ENCODE results near the gene PLCL2.

Gene PLCL2

DNA sequence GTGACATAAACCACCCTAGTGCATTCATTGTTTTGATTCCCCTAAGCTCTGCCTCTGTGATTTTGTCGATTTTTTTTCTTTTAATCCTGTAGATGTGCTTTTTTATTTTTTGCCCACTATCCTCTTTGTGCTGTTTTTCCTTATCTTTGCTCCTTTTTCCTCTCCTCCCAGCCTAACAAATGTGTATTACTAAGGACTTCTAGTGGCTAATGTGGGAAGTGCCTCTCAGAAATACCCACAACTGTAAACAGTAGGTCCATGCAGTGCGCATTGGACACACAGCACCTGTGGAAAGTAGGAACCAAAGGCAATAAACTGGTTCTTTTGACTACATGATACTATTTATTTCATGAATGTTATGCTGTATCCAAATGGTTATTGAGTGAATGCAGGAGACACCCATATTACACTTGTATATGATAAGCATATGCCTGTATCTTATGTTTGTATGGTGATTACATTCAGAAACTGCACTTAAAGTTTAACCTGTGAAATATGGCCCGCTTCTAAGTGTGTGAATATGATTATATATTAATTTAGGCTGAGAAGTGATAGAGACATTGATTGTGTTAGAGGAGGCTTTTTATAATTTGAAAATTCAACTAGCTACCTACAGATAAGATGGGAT is 147.8 kb downstream of the PLCL2 start:
- no peak overlapping the region for H3K4me3 ChIP-seq (ENCODE audit: low read depth, low read length)
- no peaks in the 10 kb centered on the region for H3K79me2 ChIP-seq (ENCODE audit: control insufficient read depth, insufficient read depth, low read length, unreplicated experiment)
- H3K27ac ChIP-seq (ENCODE audit: low read depth, low read length), result no peak overlapping the region
- no peak overlapping the region for H2AFZ ChIP-seq (ENCODE audit: low read length, unreplicated experiment)
- no peaks in the 10 kb centered on the region for H3K27me3 ChIP-seq (ENCODE audit: insufficient read depth, low read length)
- no peaks in the 10 kb centered on the region for H3K36me3 ChIP-seq (ENCODE audit: insufficient read depth, low read length)
- H3K4me1 ChIP-seq (ENCODE audit: control insufficient read depth, insufficient read depth, low read length, unreplicated experiment), result peaks cover 7% of the 10 kb centered on the region

DNA sequence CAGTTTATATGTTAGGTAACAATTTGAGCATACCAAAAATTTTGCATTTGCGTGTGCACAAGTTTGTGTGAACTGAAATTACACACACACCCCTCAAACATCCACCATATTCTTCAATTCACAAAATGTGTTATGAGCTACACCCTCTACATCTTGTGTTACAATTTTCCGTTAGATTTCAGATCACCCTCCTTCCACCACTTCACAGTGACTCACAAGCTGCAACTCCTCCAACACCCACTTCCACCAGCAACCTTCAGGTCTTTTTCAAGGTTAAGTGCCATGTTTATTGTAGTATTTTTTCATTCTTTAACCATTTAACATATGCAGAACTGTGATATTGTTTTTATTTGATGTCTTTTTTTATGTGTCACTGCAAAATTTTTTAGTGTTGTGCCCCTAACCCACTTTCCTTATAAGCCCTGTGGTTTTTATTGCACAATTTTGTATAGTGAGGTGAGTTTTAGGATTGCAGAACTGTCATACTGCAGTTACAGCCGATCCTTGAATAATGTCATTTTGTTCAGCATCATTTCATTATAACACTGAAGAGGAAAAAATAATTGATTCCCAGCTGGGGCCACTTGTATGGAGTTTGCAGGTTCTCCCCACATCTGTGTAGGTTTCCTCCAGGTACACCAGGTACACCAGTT is 148.9 kb downstream of the PLCL2 start:
- Histone ChIP-seq H3K36me3 (ENCODE audit: insufficient read depth, low read length) (no peaks in the 10 kb centered on the region), H3K4me1 (ENCODE audit: control insufficient read depth, insufficient read depth, low read length, unreplicated experiment) (peaks cover 8% of the 10 kb centered on the region), H3K27me3 (ENCODE audit: insufficient read depth, low read length) (no peaks in the 10 kb centered on the region), H3K4me3 (ENCODE audit: low read depth, low read length) (no peak overlapping the region), H3K79me2 (ENCODE audit: control insufficient read depth, insufficient read depth, low read length, unreplicated experiment) (no peaks in the 10 kb centered on the region), H2AFZ (ENCODE audit: low read length, unreplicated experiment) (no peak overlapping the region), H3K27ac (ENCODE audit: low read depth, low read length) (no peak overlapping the region)

DNA sequence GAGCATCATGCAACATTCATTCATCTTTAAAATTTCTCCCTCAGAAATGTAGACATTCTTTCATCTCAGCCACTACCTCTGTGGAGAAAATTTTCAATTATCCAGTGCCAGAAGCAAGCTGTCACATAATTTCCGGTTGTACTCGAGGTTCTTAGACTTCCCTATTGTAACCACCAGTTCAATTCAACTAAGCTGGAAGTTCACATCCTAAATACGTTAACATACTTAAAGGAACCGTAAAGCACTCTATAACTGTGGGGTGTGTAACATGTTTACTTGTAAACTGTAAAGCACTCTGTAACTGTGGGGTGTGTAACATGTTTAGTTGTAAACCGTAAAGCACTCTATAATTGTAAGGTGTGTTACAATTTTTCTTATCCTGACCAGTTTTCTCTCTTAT is 150.3 kb downstream of the PLCL2 start:
- H3K36me3 ChIP-seq (ENCODE audit: insufficient read depth, low read length), result no peaks in the 10 kb centered on the region
- H3K79me2 ChIP-seq (ENCODE audit: control insufficient read depth, insufficient read depth, low read length, unreplicated experiment), result no peaks in the 10 kb centered on the region
- peaks cover 21% of the 10 kb centered on the region for H3K4me1 ChIP-seq (ENCODE audit: control insufficient read depth, insufficient read depth, low read length, unreplicated experiment)
- H3K4me3 ChIP-seq (ENCODE audit: low read depth, low read length), result no peak overlapping the region
- H2AFZ ChIP-seq (ENCODE audit: low read length, unreplicated experiment), result no peak overlapping the region
- no peak overlapping the region for H3K27ac ChIP-seq (ENCODE audit: low read depth, low read length)
- H3K27me3 ChIP-seq (ENCODE audit: insufficient read depth, low read length), result no peaks in the 10 kb centered on the region

DNA sequence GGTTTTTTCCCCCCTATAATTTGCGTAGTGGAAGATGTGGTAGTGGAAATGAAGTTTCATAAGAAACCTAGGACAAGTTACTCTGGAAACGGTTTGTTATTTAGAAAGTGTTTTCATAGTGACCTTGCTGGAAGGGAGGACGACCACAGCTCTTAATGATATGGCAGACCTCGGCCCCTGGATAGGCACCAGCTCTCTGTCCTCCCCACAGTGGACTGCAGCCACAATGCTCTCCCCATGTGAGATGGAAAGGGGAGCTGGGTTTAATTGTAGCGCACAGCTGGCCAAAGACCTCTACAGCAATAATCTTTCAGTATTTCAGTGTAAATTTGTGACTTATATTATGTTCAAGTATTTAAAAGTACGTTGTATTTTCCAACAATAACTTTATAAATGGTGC is 151.2 kb downstream of the PLCL2 start:
- Histone ChIP-seq H3K27me3 (ENCODE audit: insufficient read depth, low read length) (no peaks in the 10 kb centered on the region), H3K36me3 (ENCODE audit: insufficient read depth, low read length) (no peaks in the 10 kb centered on the region), H3K4me1 (ENCODE audit: control insufficient read depth, insufficient read depth, low read length, unreplicated experiment) (peaks cover 30% of the 10 kb centered on the region), H3K27ac (ENCODE audit: low read depth, low read length) (no peak overlapping the region), H3K79me2 (ENCODE audit: control insufficient read depth, insufficient read depth, low read length, unreplicated experiment) (no peaks in the 10 kb centered on the region), H3K4me3 (ENCODE audit: low read depth, low read length) (no peak overlapping the region), H2AFZ (ENCODE audit: low read length, unreplicated experiment) (no peak overlapping the region)

DNA sequence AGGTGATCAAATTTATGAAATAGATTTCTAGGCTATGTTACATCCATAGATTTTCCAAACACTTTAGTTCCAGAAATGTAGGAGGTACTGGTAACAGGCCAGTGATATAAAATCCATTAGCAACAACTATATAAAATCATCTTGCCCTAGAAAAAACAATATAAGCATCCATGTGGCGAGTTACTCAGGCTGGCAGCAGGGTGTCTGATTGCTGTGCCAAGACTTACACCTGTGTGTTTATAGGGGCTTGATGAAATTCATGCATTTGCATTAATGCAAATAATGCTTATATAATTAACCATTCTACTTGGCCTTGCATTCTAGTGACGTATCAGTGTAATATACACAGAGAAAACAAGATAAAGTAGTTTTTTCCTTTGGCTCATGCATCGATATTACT is 153.4 kb downstream of the PLCL2 start:
- no peak overlapping the region for H3K27ac ChIP-seq (ENCODE audit: low read depth, low read length)
- peaks cover 36% of the 10 kb centered on the region for H3K4me1 ChIP-seq (ENCODE audit: control insufficient read depth, insufficient read depth, low read length, unreplicated experiment)

DNA sequence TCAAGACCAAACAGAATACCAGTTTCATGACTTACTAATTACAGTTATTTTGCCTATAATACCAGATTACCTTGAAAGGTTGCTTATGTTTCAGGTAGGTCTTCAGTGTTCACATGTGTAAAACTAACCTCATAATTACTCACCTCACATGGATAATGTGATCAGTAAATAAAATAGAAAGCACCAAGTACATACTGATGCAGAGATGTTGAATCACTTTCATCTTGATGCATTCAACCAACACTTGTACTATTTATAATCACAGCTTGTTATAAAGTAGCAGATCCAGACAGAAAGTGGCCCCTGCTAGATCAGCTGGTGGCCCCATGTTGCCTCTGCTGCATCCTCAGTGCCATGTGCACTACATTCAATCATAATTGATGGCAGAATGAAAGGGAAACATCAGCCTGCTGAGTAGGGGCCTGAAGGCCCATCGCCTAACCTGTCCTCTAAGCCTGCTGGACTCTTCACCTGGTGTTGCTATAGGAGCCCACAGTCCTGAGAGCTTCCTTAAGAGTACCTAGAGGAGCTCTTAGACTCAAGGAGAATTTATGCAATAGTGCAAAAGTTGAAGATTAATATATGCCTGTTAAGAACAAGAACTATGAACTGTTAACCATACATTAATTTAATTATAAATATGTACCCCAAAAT is 154.3 kb downstream of the PLCL2 start:
- H3K4me1 ChIP-seq (ENCODE audit: control insufficient read depth, insufficient read depth, low read length, unreplicated experiment), result peaks cover 29% of the 10 kb centered on the region
- H2AFZ ChIP-seq (ENCODE audit: low read length, unreplicated experiment), result no peak overlapping the region
- no peaks in the 10 kb centered on the region for H3K36me3 ChIP-seq (ENCODE audit: insufficient read depth, low read length)
- H3K79me2 ChIP-seq (ENCODE audit: control insufficient read depth, insufficient read depth, low read length, unreplicated experiment), result no peaks in the 10 kb centered on the region
- no peaks in the 10 kb centered on the region for H3K27me3 ChIP-seq (ENCODE audit: insufficient read depth, low read length)
- no peak overlapping the region for H3K4me3 ChIP-seq (ENCODE audit: low read depth, low read length)
- H3K27ac ChIP-seq (ENCODE audit: low read depth, low read length), result peak overlapping the region; percentile 65

More for the DNA sequence above, 153.4 kb downstream of the PLCL2 start:
- H2AFZ ChIP-seq (ENCODE audit: low read length, unreplicated experiment), result no peak overlapping the region
- H3K36me3 ChIP-seq (ENCODE audit: insufficient read depth, low read length), result no peaks in the 10 kb centered on the region
- no peaks in the 10 kb centered on the region for H3K79me2 ChIP-seq (ENCODE audit: control insufficient read depth, insufficient read depth, low read length, unreplicated experiment)
- H3K4me3 ChIP-seq (ENCODE audit: low read depth, low read length), result no peak overlapping the region
- no peaks in the 10 kb centered on the region for H3K27me3 ChIP-seq (ENCODE audit: insufficient read depth, low read length)

DNA sequence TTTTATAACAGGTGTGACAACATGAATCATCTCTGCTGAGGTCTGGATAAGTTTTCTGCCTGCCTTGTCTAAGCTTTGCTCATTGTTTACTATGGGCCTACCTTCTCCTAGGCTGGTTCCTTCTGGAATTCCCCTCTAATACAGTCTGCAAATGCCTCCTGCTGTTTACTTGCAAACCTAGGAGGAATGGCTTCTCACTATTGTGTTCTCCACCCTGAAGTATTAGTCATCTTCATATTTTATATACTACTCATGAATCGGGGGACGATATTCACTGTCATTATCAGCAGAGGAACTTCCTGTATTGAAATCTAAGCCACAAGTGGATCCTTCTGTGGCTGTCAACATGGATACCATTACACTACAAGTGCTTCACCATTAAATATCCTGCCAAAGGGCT is 154.8 kb downstream of the PLCL2 start:
- H3K27me3 ChIP-seq (ENCODE audit: insufficient read depth, low read length), result no peaks in the 10 kb centered on the region
- no peaks in the 10 kb centered on the region for H3K79me2 ChIP-seq (ENCODE audit: control insufficient read depth, insufficient read depth, low read length, unreplicated experiment)
- H3K27ac ChIP-seq (ENCODE audit: low read depth, low read length), result peak overlapping the region; percentile 75
- peaks cover 29% of the 10 kb centered on the region for H3K4me1 ChIP-seq (ENCODE audit: control insufficient read depth, insufficient read depth, low read length, unreplicated experiment)
- H3K4me3 ChIP-seq (ENCODE audit: low read depth, low read length), result no peak overlapping the region
- no peaks in the 10 kb centered on the region for H3K36me3 ChIP-seq (ENCODE audit: insufficient read depth, low read length)
- H2AFZ ChIP-seq (ENCODE audit: low read length, unreplicated experiment), result no peak overlapping the region

DNA sequence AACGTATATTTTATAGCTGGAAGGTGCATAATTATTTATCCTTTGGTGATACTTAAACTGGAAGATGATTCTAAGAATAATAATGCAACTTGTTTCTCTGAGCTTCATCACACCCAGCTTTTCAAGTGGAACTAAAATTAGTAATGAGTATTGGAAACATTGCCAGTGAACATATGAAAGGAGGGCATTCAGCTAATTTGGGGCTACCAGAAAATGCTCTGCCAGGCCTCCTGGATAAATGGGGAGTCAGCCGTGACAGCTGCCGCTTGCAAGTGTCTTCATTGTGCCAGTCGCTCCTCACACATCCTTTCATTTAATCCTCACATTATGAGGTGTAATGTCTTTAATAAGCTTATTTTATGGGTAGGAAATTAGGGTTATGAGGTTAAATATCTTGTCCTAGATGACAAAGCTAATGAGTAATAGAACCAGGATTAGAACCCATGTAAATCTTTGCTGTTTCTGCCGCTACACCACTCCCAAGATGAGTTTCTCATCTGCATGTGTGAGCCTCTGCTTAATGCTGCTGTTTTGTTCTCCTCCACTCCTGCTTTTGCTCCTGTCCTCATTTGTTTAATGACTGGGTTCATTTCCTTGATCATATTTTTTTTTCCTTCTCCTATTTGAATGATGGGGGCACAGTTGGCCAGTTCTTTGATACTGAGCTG is 155.7 kb downstream of the PLCL2 start:
- Histone ChIP-seq H3K4me3 (ENCODE audit: low read depth, low read length) (no peak overlapping the region), H3K79me2 (ENCODE audit: control insufficient read depth, insufficient read depth, low read length, unreplicated experiment) (no peaks in the 10 kb centered on the region), H3K36me3 (ENCODE audit: insufficient read depth, low read length) (no peaks in the 10 kb centered on the region), H3K27me3 (ENCODE audit: insufficient read depth, low read length) (no peaks in the 10 kb centered on the region), H2AFZ (ENCODE audit: low read length, unreplicated experiment) (peak overlapping the region; percentile 57), H3K4me1 (ENCODE audit: control insufficient read depth, insufficient read depth, low read length, unreplicated experiment) (peaks cover 29% of the 10 kb centered on the region), H3K27ac (ENCODE audit: low read depth, low read length) (peak overlapping the region; percentile 75)

DNA sequence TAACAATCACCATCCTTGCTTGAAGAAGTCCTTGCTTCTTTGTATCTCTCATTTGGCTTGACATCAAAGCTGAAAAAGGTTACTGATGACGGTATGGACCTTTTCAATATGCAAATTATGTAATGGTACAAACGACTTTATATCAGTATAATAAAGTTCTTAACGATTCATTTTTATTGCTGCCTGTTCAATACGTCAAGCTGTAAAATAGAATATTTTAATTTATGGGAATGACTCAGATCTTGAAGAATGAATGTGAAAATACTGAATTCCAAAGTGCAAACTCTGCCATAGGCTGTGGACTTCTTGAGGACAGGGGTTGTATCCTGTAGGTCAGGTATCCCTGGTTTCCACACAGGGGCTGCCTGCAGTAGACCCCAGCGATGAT is 156.2 kb downstream of the PLCL2 start:
- H3K79me2 ChIP-seq (ENCODE audit: control insufficient read depth, insufficient read depth, low read length, unreplicated experiment), result no peaks in the 10 kb centered on the region
- peak overlapping the region; percentile 57 for H2AFZ ChIP-seq (ENCODE audit: low read length, unreplicated experiment)
- H3K27ac ChIP-seq (ENCODE audit: low read depth, low read length), result peak overlapping the region; percentile 75; the same call in 1 of the 2 replicates
- H3K4me3 ChIP-seq (ENCODE audit: low read depth, low read length), result no peak overlapping the region
- no peaks in the 10 kb centered on the region for H3K27me3 ChIP-seq (ENCODE audit: insufficient read depth, low read length)
- H3K4me1 ChIP-seq (ENCODE audit: control insufficient read depth, insufficient read depth, low read length, unreplicated experiment), result peaks cover 29% of the 10 kb centered on the region
- no peaks in the 10 kb centered on the region for H3K36me3 ChIP-seq (ENCODE audit: insufficient read depth, low read length)

DNA sequence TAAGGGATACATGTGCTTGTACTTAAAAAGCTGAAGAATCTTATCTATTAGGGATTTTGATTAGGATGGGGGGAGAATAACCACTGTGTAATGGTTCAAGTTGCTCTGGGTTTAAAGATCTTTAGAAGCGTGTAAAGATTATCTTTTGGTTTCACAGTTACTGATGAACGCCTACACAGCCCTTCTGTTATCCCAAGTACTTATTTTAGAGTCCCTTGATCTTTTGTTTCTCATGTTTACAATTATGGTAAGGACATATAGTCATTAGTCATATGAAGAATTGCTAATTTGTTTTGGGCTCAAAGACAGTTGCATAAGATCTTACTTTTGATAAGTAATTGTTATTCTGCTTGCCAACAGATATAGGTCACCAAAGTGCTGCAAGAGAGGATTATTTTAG is 160.1 kb downstream of the PLCL2 start:
- no peak overlapping the region for H3K27ac ChIP-seq (ENCODE audit: low read depth, low read length)
- no peaks in the 10 kb centered on the region for H3K79me2 ChIP-seq (ENCODE audit: control insufficient read depth, insufficient read depth, low read length, unreplicated experiment)

More for the DNA sequence above, 160.1 kb downstream of the PLCL2 start:
- H3K27me3 ChIP-seq (ENCODE audit: insufficient read depth, low read length), result no peaks in the 10 kb centered on the region
- no peak overlapping the region for H3K4me3 ChIP-seq (ENCODE audit: low read depth, low read length)
- peaks cover 17% of the 10 kb centered on the region for H3K4me1 ChIP-seq (ENCODE audit: control insufficient read depth, insufficient read depth, low read length, unreplicated experiment)
- H2AFZ ChIP-seq (ENCODE audit: low read length, unreplicated experiment), result no peak overlapping the region
- peaks cover 6% of the 10 kb centered on the region; the same call in 1 of the 2 replicates for H3K36me3 ChIP-seq (ENCODE audit: insufficient read depth, low read length)
